ENCODE measurements around the gene PLEKHJ1. TPM values are rescaled to one million over a fixed set of nuclear protein-coding genes. Genes with fewer than 3 reads are reported as not detected.
A peak's percentile ranks its signal among the peaks of the same experiment; 100 is the strongest.

The PLEKHJ1 gene
- total and polyA plus RNA-seq, 5 donors: 39.9 to 65.2 (median 46.3) TPM

GRCh38 chr19:2254064-2254872 lies 18.1 kb upstream of the PLEKHJ1 start:
- no peaks in the 10 kb centered on the region for H3K9me3 ChIP-seq (ENCODE audit: control insufficient read depth, low read length)
- intact Hi-C loops (cut with DNase I): no loop called here
- H3K27me3 ChIP-seq (ENCODE audit: control insufficient read depth, insufficient read depth): no peaks in the 10 kb centered on the region
- no peak overlapping the region for H3K4me3 ChIP-seq (ENCODE audit: low read length)
- ATAC-seq (peak in 1 of 2 donors; percentile 6), DNase-seq (peak; percentile 28 to 69 (median 60))
- WGBS: 65% methylated on average over 20 of the region's 20 CpGs
- H3K4me1 ChIP-seq (ENCODE audit: control insufficient read depth, insufficient read depth, low read length): peaks cover 5% of the 10 kb centered on the region
- H3K27ac ChIP-seq (ENCODE audit: low read length): no peak overlapping the region

DNA sequence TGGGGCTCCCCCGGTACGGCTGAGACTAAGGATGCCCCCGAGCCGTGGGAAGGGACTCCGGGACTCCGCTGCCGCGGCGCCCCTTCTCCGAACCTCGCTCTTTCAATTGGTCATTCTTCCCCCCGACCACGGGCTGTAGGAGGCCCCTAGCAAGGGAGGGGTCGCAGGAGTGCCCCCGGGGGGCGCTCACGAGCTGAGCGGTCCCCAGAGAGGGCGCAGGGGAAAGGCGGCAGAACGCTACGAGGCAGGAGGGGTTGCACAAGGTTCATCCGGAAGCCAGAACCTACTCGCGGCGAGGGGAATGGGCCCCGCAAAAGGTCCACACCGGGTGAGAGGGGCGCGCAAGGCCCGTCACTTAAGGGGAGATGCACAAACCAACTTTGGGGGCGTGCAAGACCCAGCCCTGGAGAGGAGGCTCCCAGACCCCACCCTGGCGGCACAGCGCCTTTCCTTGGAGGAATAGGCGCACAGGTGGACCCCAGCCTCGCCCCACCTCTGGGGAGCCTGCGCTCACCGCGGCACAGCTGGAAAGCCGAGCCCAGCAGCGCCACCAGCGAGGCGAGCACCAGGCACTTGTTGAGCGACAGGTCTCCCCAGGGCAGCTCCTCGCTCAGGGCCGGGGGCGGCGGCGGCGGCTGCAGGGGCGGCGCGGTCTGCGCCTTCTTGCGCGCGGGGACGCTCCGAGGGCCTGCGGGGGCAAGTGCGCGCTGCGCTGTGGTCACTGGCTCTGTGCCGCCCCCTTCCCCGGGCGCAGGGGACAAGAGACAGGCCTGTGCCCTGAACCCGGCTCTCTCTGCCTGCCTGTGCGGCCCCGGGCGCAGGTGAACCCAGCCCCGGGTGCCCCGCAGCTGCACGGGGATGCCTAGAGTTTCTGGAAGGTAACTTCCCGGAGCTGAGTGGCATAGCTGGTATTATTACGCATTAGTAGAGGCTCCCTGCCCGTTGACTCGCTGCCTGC lies 17.3 kb upstream of the PLEKHJ1 start:
- no peak overlapping the region for H3K27ac ChIP-seq (ENCODE audit: low read length)
- intact Hi-C loops (cut with DNase I): no loop called here
- no peak overlapping the region for H3K4me3 ChIP-seq (ENCODE audit: low read length)
- no peaks in the 10 kb centered on the region for H3K9me3 ChIP-seq (ENCODE audit: control insufficient read depth, low read length)
- H3K4me1 ChIP-seq (ENCODE audit: control insufficient read depth, insufficient read depth, low read length): peaks cover 5% of the 10 kb centered on the region
- no peaks in the 10 kb centered on the region for H3K27me3 ChIP-seq (ENCODE audit: control insufficient read depth, insufficient read depth)
- 5% methylated on average over 77 of the region's 77 CpGs for WGBS
- DNase-seq: peak in 2 of 3 donors; percentile 14 to 45
- ATAC-seq: no peak

DNA sequence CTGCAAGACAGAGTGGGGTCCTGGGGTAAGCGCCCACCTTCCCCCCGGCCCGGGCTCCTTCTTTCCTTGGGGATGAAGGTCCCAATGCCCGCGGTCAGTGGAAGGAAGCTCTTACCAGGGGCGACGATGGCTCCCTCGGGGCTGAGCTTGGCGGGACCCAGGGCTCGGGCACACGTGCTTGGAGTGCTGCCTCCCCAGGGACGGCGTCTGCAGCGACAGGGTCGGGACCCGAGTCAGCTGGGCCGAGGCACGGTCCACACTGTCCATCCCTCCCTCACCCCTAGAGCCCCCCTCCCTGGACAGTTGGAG lies 16.6 kb upstream of the PLEKHJ1 start:
- H3K4me3 ChIP-seq (ENCODE audit: low read length): no peak overlapping the region
- H3K4me1 ChIP-seq (ENCODE audit: control insufficient read depth, insufficient read depth, low read length): peaks cover 5% of the 10 kb centered on the region
- H3K9me3 ChIP-seq (ENCODE audit: control insufficient read depth, low read length): no peaks in the 10 kb centered on the region
- H3K27ac ChIP-seq (ENCODE audit: low read length): no peak overlapping the region
- DNase-seq (peak; percentile 17 to 61 (median 46)), ATAC-seq (no peak)
- no peaks in the 10 kb centered on the region for H3K27me3 ChIP-seq (ENCODE audit: control insufficient read depth, insufficient read depth)
- 9% methylated on average over 18 of the region's 18 CpGs for WGBS
- intact Hi-C loops (cut with DNase I): no loop called here

- Histone ChIP-seq H3K9me3 (ENCODE audit: control insufficient read depth, low read length) (no peaks in the 10 kb centered on the region), H3K4me3 (ENCODE audit: low read length) (no peak overlapping the region), H3K4me1 (ENCODE audit: control insufficient read depth, insufficient read depth, low read length) (peaks cover 5% of the 10 kb centered on the region), H3K27ac (ENCODE audit: low read length) (no peak overlapping the region), H3K27me3 (ENCODE audit: control insufficient read depth, insufficient read depth) (no peaks in the 10 kb centered on the region)
- ATAC-seq: no peak
- 11% methylated on average over 74 of the region's 74 CpGs for WGBS
- intact Hi-C loops (cut with DNase I): no loop called here
- DNase-seq: peak in 1 of 3 donors; percentile 56
Measured at GRCh38 chr19:2252055-2252796, 16.1 kb upstream of the PLEKHJ1 start.

GRCh38 chr19:2251106-2252054 lies 15.3 kb upstream of the PLEKHJ1 start:
- H3K27ac ChIP-seq (ENCODE audit: low read length): no peak overlapping the region
- DNase-seq (peak in 1 of 3 donors; percentile 59), ATAC-seq (no peak)
- whole genome bisulfite sequencing: 11% methylated on average over 125 of the region's 125 CpGs
- peaks cover 5% of the 10 kb centered on the region for H3K4me1 ChIP-seq (ENCODE audit: control insufficient read depth, insufficient read depth, low read length)
- intact Hi-C loops (cut with DNase I): no loop called here
- no peaks in the 10 kb centered on the region for H3K9me3 ChIP-seq (ENCODE audit: control insufficient read depth, low read length)
- H3K4me3 ChIP-seq (ENCODE audit: low read length): no peak overlapping the region
- H3K27me3 ChIP-seq (ENCODE audit: control insufficient read depth, insufficient read depth): no peaks in the 10 kb centered on the region

GRCh38 chr19:2250766-2251105 lies 14.6 kb upstream of the PLEKHJ1 start:
- Histone ChIP-seq H3K9me3 (ENCODE audit: control insufficient read depth, low read length) (no peaks in the 10 kb centered on the region), H3K4me3 (ENCODE audit: low read length) (no peak overlapping the region), H3K27ac (ENCODE audit: low read length) (no peak overlapping the region), H3K4me1 (ENCODE audit: control insufficient read depth, insufficient read depth, low read length) (peaks cover 5% of the 10 kb centered on the region), H3K27me3 (ENCODE audit: control insufficient read depth, insufficient read depth) (no peaks in the 10 kb centered on the region)
- ATAC-seq (no peak), DNase-seq (no peak)
- intact Hi-C loops (cut with DNase I): no loop called here
- WGBS: 10% methylated on average over 40 of the region's 40 CpGs

DNA sequence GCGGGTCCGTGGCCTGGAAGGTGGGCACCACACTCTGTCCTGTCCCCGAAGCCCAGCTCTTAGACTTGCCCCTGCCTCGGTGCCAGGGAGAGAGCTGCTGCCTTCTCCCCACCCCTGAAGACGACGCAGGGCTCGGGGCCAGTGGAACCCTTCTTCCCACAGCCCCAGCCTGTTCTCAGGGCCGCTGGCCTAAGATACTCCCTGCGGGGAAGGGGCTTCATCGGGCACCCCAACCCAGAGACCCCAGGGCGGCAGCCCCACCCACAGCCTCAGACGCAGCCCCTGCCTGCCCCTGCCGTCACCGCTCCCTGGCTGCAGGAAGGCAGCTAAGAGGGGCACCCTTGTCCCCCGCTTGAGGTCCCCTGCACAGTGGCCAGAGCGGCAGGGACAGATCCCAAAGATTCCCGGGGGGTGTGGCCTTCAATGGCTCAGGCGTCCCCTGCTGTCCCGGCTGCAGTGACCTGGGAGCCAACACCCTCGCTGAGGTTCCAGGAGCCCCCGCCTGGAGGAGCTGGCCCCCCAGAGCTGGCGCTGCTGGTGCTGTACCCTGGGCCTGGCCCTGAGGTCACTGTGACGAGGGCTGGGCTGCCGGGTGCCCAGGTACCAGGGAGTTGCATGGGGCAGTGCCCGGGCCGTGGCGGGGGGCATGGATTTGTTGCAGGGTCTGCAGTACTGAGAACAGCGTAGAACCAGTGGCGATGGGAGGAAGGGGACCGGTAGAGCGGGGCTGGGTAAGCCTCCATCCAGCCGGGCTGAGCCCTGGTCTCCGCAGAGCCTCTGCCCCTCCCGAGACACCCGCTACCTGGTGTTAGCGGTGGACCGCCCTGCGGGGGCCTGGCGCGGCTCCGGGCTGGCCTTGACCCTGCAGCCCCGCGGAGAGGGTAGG lies 14.0 kb upstream of the PLEKHJ1 start:
- WGBS: 25% methylated on average over 43 of the region's 43 CpGs
- no peak overlapping the region for H3K4me3 ChIP-seq (ENCODE audit: low read length)
- ATAC-seq (no peak), DNase-seq (peak in 1 of 3 donors; percentile 48)
- H3K27me3 ChIP-seq (ENCODE audit: control insufficient read depth, insufficient read depth): no peaks in the 10 kb centered on the region
- H3K27ac ChIP-seq (ENCODE audit: low read length): no peak overlapping the region
- peaks cover 5% of the 10 kb centered on the region for H3K4me1 ChIP-seq (ENCODE audit: control insufficient read depth, insufficient read depth, low read length)
- intact Hi-C loops (cut with DNase I): no loop called here
- no peaks in the 10 kb centered on the region for H3K9me3 ChIP-seq (ENCODE audit: control insufficient read depth, low read length)

GRCh38 chr19:2249010-2249866 lies 13.1 kb upstream of the PLEKHJ1 start, which contains the start of gene AMH:
Gene AMH, plus strand, starts transcription at chr19:2249323. Its CDS starts 10 bp downstream, at chr19:2249333.
- intact Hi-C loops (cut with DNase I): no loop called here
- Histone ChIP-seq H3K4me1 (ENCODE audit: control insufficient read depth, insufficient read depth, low read length) (peaks cover 5% of the 10 kb centered on the region), H3K4me3 (ENCODE audit: low read length) (no peak within 1 kb of the TSS), H3K27ac (ENCODE audit: low read length) (no peak within 1 kb of the TSS), H3K9me3 (ENCODE audit: control insufficient read depth, low read length) (no peaks in the 10 kb centered on the region), H3K27me3 (ENCODE audit: control insufficient read depth, insufficient read depth) (no peaks in the 10 kb centered on the region)
- peak in 2 of 3 donors; percentile 58 to 64 for DNase-seq
- peak; percentile 1 to 5 for ATAC-seq
- 71% methylated on average over 27 of the region's 27 CpGs for WGBS

All from right cardiac atrium (tissue), 5 donors.